OCI-LY1 (cell line): Measurements from ENCODE around the gene MICAL2.

ENCODE experiments used
- H2AFZ ChIP-seq: fragments of 200-600 bp; sonication (generic), shearing (Covaris generic); 2 replicates; pipeline ENCODE4 v1.6.0; 2014; ENCODE audit warnings: antibody characterized with exemption, mild to moderate bottlenecking, low read length
- H3F3A ChIP-seq: fragments of 200-600 bp; sonication (generic), shearing (Covaris generic); 2 replicates; pipeline ENCODE4 v1.6.0; 2014; ENCODE audit warnings: mild to moderate bottlenecking, antibody characterized with exemption, low read length, moderate library complexity; ENCODE audit not compliant: insufficient read depth
- H3K27ac ChIP-seq: fragments of 200-600 bp; sonication (generic); 2 replicates; pipeline ENCODE4 v1.5.1; 2014; ENCODE audit warnings: low read length, mixed run types, mild to moderate bottlenecking, low read depth; ENCODE audit not compliant: poor library complexity, severe bottlenecking
- H3K27me3 ChIP-seq: fragments of 200-600 bp; sonication (generic); 2 replicates; pipeline ENCODE4 v1.6.0; 2014; ENCODE audit warnings: antibody characterized with exemption, mild to moderate bottlenecking, low read length, moderate library complexity; ENCODE audit not compliant: insufficient read depth
- H3K36me3 ChIP-seq: fragments of 200-600 bp; sonication (generic); 2 replicates; pipeline ENCODE4 v1.6.1; 2014; ENCODE audit warnings: mild to moderate bottlenecking, antibody characterized with exemption, low read length, moderate library complexity, mixed read lengths; ENCODE audit not compliant: insufficient read depth
- H3K4me1 ChIP-seq: fragments of 200-600 bp; sonication (generic); 2 replicates; pipeline ENCODE4 v1.5.1; 2014; ENCODE audit warnings: mild to moderate bottlenecking, low read length, moderate library complexity; ENCODE audit not compliant: insufficient read depth, severe bottlenecking
- H3K4me2 ChIP-seq: fragments of 200-600 bp; sonication (generic), shearing (Covaris generic); 2 replicates; pipeline ENCODE4 v1.6.1; 2014; ENCODE audit warnings: low read length
- H3K4me3 ChIP-seq: fragments of 200-600 bp; sonication (generic); 2 replicates; pipeline ENCODE4 v1.5.1; 2014; ENCODE audit warnings: low read length, low read depth, mild to moderate bottlenecking, mixed read lengths; ENCODE audit not compliant: poor library complexity, severe bottlenecking
- H3K79me2 ChIP-seq: fragments of 200-600 bp; shearing (Covaris generic); 2 replicates; pipeline ENCODE4 v1.6.1; 2016; ENCODE audit warnings: mixed run types, low read length, mixed read lengths; ENCODE audit not compliant: insufficient read depth
- H3K9ac ChIP-seq: fragments of 200-600 bp; sonication (generic), shearing (Covaris generic); 2 replicates; pipeline ENCODE4 v1.6.1; 2014; ENCODE audit warnings: mild to moderate bottlenecking, low read length, mixed read lengths
- H3K9me2 ChIP-seq: fragments of 200-600 bp; sonication (generic), shearing (Covaris generic); 2 replicates; pipeline ENCODE4 v1.6.1; 2014; ENCODE audit warnings: low read depth, mild to moderate bottlenecking, low read length, mixed read lengths
- H3K9me3 ChIP-seq: fragments of 200-600 bp; shearing (Covaris generic); 2 replicates; pipeline ENCODE4 v1.6.1; 2014; ENCODE audit warnings: low read length, mixed read lengths
- H4K20me1 ChIP-seq: fragments of 200-600 bp; sonication (generic), shearing (Covaris generic); 2 replicates; pipeline ENCODE4 v1.6.0; 2016; ENCODE audit warnings: mild to moderate bottlenecking, low read length; ENCODE audit not compliant: insufficient read depth
- EZH2 ChIP-seq: fragments of 200-600 bp; sonication (generic), shearing (Covaris generic); IDR thresholded peaks from 2 replicates; pipeline ENCODE4 v1.8.0; 2017; ENCODE audit warnings: borderline replicate concordance, mixed run types, mild to moderate bottlenecking, antibody characterized with exemption, low read length, moderate library complexity, mixed read lengths
- TF ChIP-seq, protein P1 (sequence below): fragments of 200-600 bp; sonication (generic), shearing (Covaris generic); IDR thresholded peaks from 2 replicates; pipeline ENCODE4 v1.5.1; 2017; ENCODE audit warnings: mild to moderate bottlenecking, antibody characterized with exemption, low read length, moderate library complexity, mixed read lengths

MICAL2 gene

DNA sequence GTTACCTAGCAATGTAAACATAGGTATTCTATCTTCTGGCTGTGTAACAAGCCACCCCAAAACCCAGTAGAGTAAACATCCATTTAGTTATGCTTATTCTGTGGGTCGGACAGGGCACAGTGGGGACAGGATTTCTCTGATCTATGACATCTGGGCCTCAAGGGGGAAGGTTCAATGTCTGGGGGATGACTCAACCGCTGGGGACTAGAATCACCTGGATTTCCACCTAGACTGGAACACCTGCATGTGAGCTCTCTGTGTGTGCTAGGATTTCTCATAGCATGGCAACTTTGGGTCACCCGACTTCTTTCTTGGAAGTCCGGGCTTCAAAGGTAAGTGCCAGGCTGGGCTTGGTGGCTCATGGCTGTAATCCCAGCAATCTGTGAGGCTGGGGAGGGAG lies 36.5 kb upstream of the MICAL2 start:
- Histone ChIP-seq H3K27me3 (no peaks in the 10 kb centered on the region), H3K9ac (no peak overlapping the region), H3K9me2 (no peaks in the 10 kb centered on the region), H4K20me1 (no peaks in the 10 kb centered on the region), H3K79me2 (no peaks in the 10 kb centered on the region), H3K4me3 (no peak overlapping the region), H2AFZ (no peak overlapping the region), H3K36me3 (no peaks in the 10 kb centered on the region), H3K4me2 (no peak overlapping the region), H3F3A (no peaks in the 10 kb centered on the region), H3K4me1 (no peaks in the 10 kb centered on the region), H3K9me3 (no peaks in the 10 kb centered on the region), H3K27ac (no peak overlapping the region)
- TF ChIP-seq, protein P1, sequence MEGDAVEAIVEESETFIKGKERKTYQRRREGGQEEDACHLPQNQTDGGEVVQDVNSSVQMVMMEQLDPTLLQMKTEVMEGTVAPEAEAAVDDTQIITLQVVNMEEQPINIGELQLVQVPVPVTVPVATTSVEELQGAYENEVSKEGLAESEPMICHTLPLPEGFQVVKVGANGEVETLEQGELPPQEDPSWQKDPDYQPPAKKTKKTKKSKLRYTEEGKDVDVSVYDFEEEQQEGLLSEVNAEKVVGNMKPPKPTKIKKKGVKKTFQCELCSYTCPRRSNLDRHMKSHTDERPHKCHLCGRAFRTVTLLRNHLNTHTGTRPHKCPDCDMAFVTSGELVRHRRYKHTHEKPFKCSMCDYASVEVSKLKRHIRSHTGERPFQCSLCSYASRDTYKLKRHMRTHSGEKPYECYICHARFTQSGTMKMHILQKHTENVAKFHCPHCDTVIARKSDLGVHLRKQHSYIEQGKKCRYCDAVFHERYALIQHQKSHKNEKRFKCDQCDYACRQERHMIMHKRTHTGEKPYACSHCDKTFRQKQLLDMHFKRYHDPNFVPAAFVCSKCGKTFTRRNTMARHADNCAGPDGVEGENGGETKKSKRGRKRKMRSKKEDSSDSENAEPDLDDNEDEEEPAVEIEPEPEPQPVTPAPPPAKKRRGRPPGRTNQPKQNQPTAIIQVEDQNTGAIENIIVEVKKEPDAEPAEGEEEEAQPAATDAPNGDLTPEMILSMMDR, result no peak
- no peak for TF ChIP-seq EZH2

DNA sequence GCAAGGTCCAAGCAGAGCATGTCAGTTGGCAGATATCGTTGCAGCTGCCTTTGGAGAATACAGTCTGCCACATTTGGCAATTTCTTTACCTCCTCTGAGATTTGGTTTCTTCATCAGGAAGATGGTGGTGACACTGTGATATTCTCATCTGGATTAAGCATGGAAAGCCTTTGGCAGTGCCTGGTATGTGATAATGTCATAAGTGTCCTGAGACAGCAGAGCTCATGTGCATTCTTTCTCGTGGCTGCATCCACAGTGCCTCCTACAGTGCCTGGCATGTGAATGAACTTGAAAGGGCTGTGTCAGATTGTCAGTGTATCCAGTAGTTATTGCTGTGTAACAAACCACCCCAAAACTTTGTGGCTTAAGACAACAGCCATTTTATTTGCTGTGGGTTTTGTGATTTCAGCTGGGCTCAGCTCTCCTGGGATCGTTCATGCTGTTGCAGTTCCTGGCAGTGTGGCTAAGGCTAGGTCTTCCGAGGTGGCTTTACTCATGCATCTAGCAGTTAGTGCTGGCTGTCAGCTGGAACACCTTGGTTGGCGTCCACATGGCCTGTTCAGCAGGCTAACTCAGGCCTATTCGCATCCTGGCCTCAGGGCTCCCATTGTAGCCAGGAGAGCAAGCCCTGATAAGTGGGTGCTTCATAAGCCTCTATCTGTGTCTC lies 35.7 kb upstream of the MICAL2 start:
- Histone ChIP-seq H3K4me2 (no peak overlapping the region), H3K27me3 (no peaks in the 10 kb centered on the region), H3K27ac (no peak overlapping the region), H3K9ac (no peak overlapping the region), H3K9me3 (no peaks in the 10 kb centered on the region), H4K20me1 (no peaks in the 10 kb centered on the region), H3K36me3 (no peaks in the 10 kb centered on the region), H3K79me2 (no peaks in the 10 kb centered on the region), H3K4me1 (no peaks in the 10 kb centered on the region), H3F3A (no peaks in the 10 kb centered on the region), H3K4me3 (no peak overlapping the region), H2AFZ (no peak overlapping the region), H3K9me2 (no peaks in the 10 kb centered on the region)
- no peak for TF ChIP-seq EZH2
- TF ChIP-seq, protein P1, result no peak

DNA sequence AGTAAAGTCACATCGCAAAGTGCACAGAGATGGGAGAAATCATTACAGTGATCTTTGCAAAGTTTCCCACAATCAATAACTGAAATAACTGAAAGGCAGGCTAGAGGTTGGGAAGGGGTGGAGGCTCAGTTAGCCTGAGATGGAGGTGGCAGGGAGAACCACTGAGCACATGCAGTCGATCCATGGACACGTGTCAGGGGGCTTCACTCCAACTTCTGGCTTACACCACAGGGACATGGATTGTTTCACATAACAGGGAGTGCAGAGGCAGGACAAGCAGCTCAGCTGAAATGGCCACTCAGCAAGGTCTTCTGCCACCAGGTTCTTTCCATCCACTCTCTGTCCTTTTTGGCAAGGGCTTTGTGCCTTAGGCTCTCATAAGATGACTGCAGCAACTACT lies 35.1 kb upstream of the MICAL2 start:
- no peak overlapping the region for H3K4me2 ChIP-seq
- H3K4me1 ChIP-seq, result no peaks in the 10 kb centered on the region

More for the DNA sequence above, 35.1 kb upstream of the MICAL2 start:
- Histone ChIP-seq H3K79me2 (no peaks in the 10 kb centered on the region), H3K9ac (no peak overlapping the region), H2AFZ (no peak overlapping the region), H3K36me3 (no peaks in the 10 kb centered on the region), H3K27ac (no peak overlapping the region), H3K4me3 (no peak overlapping the region), H3K9me2 (no peaks in the 10 kb centered on the region), H4K20me1 (no peaks in the 10 kb centered on the region), H3K27me3 (no peaks in the 10 kb centered on the region), H3K9me3 (no peaks in the 10 kb centered on the region), H3F3A (no peaks in the 10 kb centered on the region)
- TF ChIP-seq EZH2, result no peak
- TF ChIP-seq, protein P1, result no peak
